NCI-H446 (cell line): ENCODE results near the gene ADAM12.
"Not testable (repeated sequence)": the region's sequence is repeated elsewhere in the genome, so short reads cannot be mapped to it uniquely, and the experiment has no call there.

Experiments
- DNase-seq, 2 experiments: peaks; one replicate each; lab custom pipeline; 2025; lab: John Stamatoyannopoulos, UW

ADAM12 gene

GRCh38 chr10:126054191-126054590, 334.1 kb downstream of the ADAM12 start:
- no peak for DNase-seq

- DNase-seq = no peak
Measured at GRCh38 chr10:126052171-126052570, 336.1 kb downstream of the ADAM12 start.

GRCh38 chr10:126049759-126050700, 338.2 kb downstream of the ADAM12 start:
- no peak for DNase-seq

GRCh38 chr10:126047749-126048148, 340.5 kb downstream of the ADAM12 start:
- DNase-seq = not testable (repeated sequence)

- no peak for DNase-seq
Measured at GRCh38 chr10:126046831-126047230, 341.4 kb downstream of the ADAM12 start.

GRCh38 chr10:126045861-126046260, 342.4 kb downstream of the ADAM12 start:
- no peak for DNase-seq

GRCh38 chr10:126043389-126043788, 344.9 kb downstream of the ADAM12 start:
- no peak for DNase-seq

- no peak for DNase-seq
Measured at GRCh38 chr10:126042906-126043305, 345.4 kb downstream of the ADAM12 start.

- no peak for DNase-seq
Measured at GRCh38 chr10:126042354-126042753, 345.9 kb downstream of the ADAM12 start.

- no peak for DNase-seq
Measured at GRCh38 chr10:126041804-126042231, 346.5 kb downstream of the ADAM12 start.

GRCh38 chr10:126041117-126041516, 347.2 kb downstream of the ADAM12 start:
- no peak for DNase-seq

GRCh38 chr10:126037946-126038345, 350.3 kb downstream of the ADAM12 start:
- DNase-seq = no peak

GRCh38 chr10:126036515-126036914, 351.8 kb downstream of the ADAM12 start:
- no peak for DNase-seq

- no peak for DNase-seq
Measured at GRCh38 chr10:126034586-126034985, 353.7 kb downstream of the ADAM12 start.

GRCh38 chr10:126029999-126030398, 358.3 kb downstream of the ADAM12 start:
- no peak for DNase-seq

- no peak for DNase-seq
Measured at GRCh38 chr10:126027692-126028091, 360.6 kb downstream of the ADAM12 start.

- DNase-seq = no peak
Measured at GRCh38 chr10:126022841-126023240, 365.4 kb downstream of the ADAM12 start.

GRCh38 chr10:126021833-126022500, 366.3 kb downstream of the ADAM12 start:
- no peak for DNase-seq

- no peak for DNase-seq
Measured at GRCh38 chr10:126017961-126018560, 370.2 kb downstream of the ADAM12 start.

- no peak for DNase-seq
Measured at GRCh38 chr10:126016882-126017281, 371.4 kb downstream of the ADAM12 start.

- DNase-seq = no peak
Measured at GRCh38 chr10:126016156-126016805, 372.0 kb downstream of the ADAM12 start.

GRCh38 chr10:126015413-126015812, 372.9 kb downstream of the ADAM12 start:
- DNase-seq = no peak
